GM23338 (cell line): ENCODE results near the gene VDAC1. TPM values are rescaled to one million over a fixed set of nuclear protein-coding genes. Genes with fewer than 3 reads are reported as not detected.

Source experiments
- ATAC-seq: fragments of 200-7000 bp; cut with Tn5 transposase; 3 replicates; pipeline ENCODE4 v1.9.1; 2020
- DNase-seq: peaks from one replicate; pipeline ENCODE4 v3.0.0-alpha.2; 2015; ENCODE audit warnings: low spot score
- H2AFZ ChIP-seq: fragments of 200-600 bp; sonication (generic); 2 replicates; pipeline ENCODE4 v1.8.0; 2016; ENCODE audit warnings: antibody characterized with exemption, mild to moderate bottlenecking, moderate library complexity
- H3F3A ChIP-seq: fragments of 200-600 bp; sonication (generic); replicated peaks from 2 replicates; pipeline ENCODE4 v1.8.0; 2017; ENCODE audit warnings: antibody characterized with exemption, mixed run types, low read depth
- H3K27ac ChIP-seq: fragments of 200-600 bp; sonication (generic); 2 replicates; pipeline ENCODE4 v1.6.1; 2016; ENCODE audit warnings: low read depth
- H3K27me3 ChIP-seq: fragments of 200-600 bp; sonication (generic); 2 replicates; pipeline ENCODE4 v1.8.0; 2016; ENCODE audit warnings: mild to moderate bottlenecking, mixed run types, moderate library complexity; ENCODE audit not compliant: insufficient read depth
- H3K36me3 ChIP-seq: fragments of 200-600 bp; sonication (generic); 2 replicates; pipeline ENCODE4 v1.8.0; 2016; ENCODE audit warnings: mild to moderate bottlenecking; ENCODE audit not compliant: insufficient read depth
- H3K4me1 ChIP-seq: fragments of 200-600 bp; sonication (generic); 2 replicates; pipeline ENCODE4 v1.8.0; 2016; ENCODE audit warnings: mild to moderate bottlenecking, moderate library complexity; ENCODE audit not compliant: insufficient read depth
- H3K4me2 ChIP-seq: fragments of 200-600 bp; sonication (generic); 2 replicates; pipeline ENCODE4 v1.7.1; 2017; ENCODE audit warnings: mixed run types
- H3K4me3 ChIP-seq: fragments of 200-600 bp; sonication (generic); 2 replicates; pipeline ENCODE4 v1.6.1; 2016; ENCODE audit warnings: mixed run types
- H3K79me2 ChIP-seq: fragments of 200-600 bp; sonication (generic); replicated peaks from 2 replicates; pipeline ENCODE4 v1.8.0; 2017; ENCODE audit warnings: mild to moderate bottlenecking; ENCODE audit not compliant: insufficient read depth
- H3K9me2 ChIP-seq: fragments of 200-600 bp; sonication (generic); 2 replicates; pipeline ENCODE4 v1.8.0; 2017; ENCODE audit not compliant: insufficient read depth
- H4K20me1 ChIP-seq: fragments of 200-600 bp; sonication (generic); replicated peaks from 2 replicates; pipeline ENCODE4 v1.8.0; 2017; ENCODE audit warnings: mild to moderate bottlenecking; ENCODE audit not compliant: insufficient read depth
- H3K27ac Mint-ChIP-seq: 2 replicates; pipeline ENCODE4 v1.8.0; 2020; ENCODE audit warnings: inconsistent platforms, mild to moderate bottlenecking, moderate library complexity, mixed read lengths
- H3K27me3 Mint-ChIP-seq: 3 replicates; pipeline ENCODE4 v1.8.0; 2022; ENCODE audit warnings: low read depth, mild to moderate bottlenecking, moderate library complexity, mixed read lengths, inconsistent platforms; ENCODE audit not compliant: insufficient read depth, poor library complexity
- H3K36me3 Mint-ChIP-seq: 3 replicates; pipeline ENCODE4 v1.8.0; 2021; ENCODE audit warnings: low read depth, mild to moderate bottlenecking, inconsistent platforms, moderate library complexity, mixed read lengths
- H3K4me1 Mint-ChIP-seq: 3 replicates; pipeline ENCODE4 v1.8.0; 2020; ENCODE audit warnings: mild to moderate bottlenecking, inconsistent platforms, mixed read lengths
- H3K4me3 Mint-ChIP-seq: 3 replicates; pipeline ENCODE4 v1.8.0; 2021; ENCODE audit warnings: moderate library complexity, mild to moderate bottlenecking, inconsistent platforms, mixed read lengths
- H3K9me3 Mint-ChIP-seq: 3 replicates; pipeline ENCODE4 v1.8.0; 2020; ENCODE audit warnings: moderate library complexity, mild to moderate bottlenecking, inconsistent platforms, mixed read lengths
- CREB1 ChIP-seq: fragments of 250-450 bp; sonication (Bioruptor Pico); IDR thresholded peaks from 2 replicates; pipeline ENCODE4 v1.5.0; 2020; ENCODE audit warnings: low read depth, mild to moderate bottlenecking, moderate library complexity
- CTCF ChIP-seq, 2 experiments: fragments of 200-600 bp in 1 of 2; sonication (generic) in 1 of 2; conservative IDR thresholded peaks; 2 replicates each; pipeline versions ENCODE4 v1.5.1 to v1.6.1; 2016 to 2017; ENCODE audit warnings: antibody characterized with exemption in 2 of 2, low read depth in 2 of 2, mild to moderate bottlenecking in 2 of 2, moderate library complexity in 1 of 2
- ETS1 ChIP-seq: IDR thresholded peaks from 2 replicates; pipeline ENCODE4 v1.6.1; 2016; ENCODE audit warnings: antibody characterized with exemption
- EZH2 ChIP-seq: fragments of 200-600 bp; sonication (generic); IDR thresholded peaks from one replicate; pipeline ENCODE4 v1.8.0; 2017; ENCODE audit warnings: antibody characterized with exemption, mild to moderate bottlenecking, low read depth; ENCODE audit not compliant: unreplicated experiment
- EZH2phosphoT487 ChIP-seq: fragments of 200-600 bp; sonication (generic); IDR thresholded peaks from one replicate; pipeline ENCODE4 v1.8.1; 2018; ENCODE audit warnings: antibody characterized with exemption; ENCODE audit not compliant: unreplicated experiment
- JUNB ChIP-seq: IDR thresholded peaks from one replicate; pipeline ENCODE4 v1.6.1; 2016; ENCODE audit warnings: antibody characterized with exemption; ENCODE audit not compliant: unreplicated experiment
- NANOG ChIP-seq: IDR thresholded peaks from 2 replicates; pipeline ENCODE4 v1.6.1; 2016; ENCODE audit warnings: antibody characterized with exemption, borderline replicate concordance
- POLR2AphosphoS5 ChIP-seq: IDR thresholded peaks from 2 replicates; pipeline ENCODE4 v1.6.1; 2016; ENCODE audit warnings: antibody characterized with exemption, low read depth
- REST ChIP-seq: IDR thresholded peaks from one replicate; pipeline ENCODE4 v1.6.1; 2018; ENCODE audit warnings: antibody characterized with exemption; ENCODE audit not compliant: unreplicated experiment
- STAT1 ChIP-seq: IDR thresholded peaks from one replicate; pipeline ENCODE4 v1.6.1; 2016; ENCODE audit warnings: antibody characterized with exemption; ENCODE audit not compliant: unreplicated experiment
- ZNF114 ChIP-seq: fragments of 250-450 bp; sonication (Bioruptor Pico); IDR thresholded peaks from 2 replicates; pipeline ENCODE4 v1.5.0; 2020; ENCODE audit warnings: mild to moderate bottlenecking, moderate library complexity
- ZNF331 ChIP-seq: fragments of 250-450 bp; sonication (Bioruptor Pico); IDR thresholded peaks from 2 replicates; pipeline ENCODE4 v1.5.0; 2020; ENCODE audit warnings: low read depth, mild to moderate bottlenecking, moderate library complexity
- ZNF462 ChIP-seq: fragments of 250-450 bp; sonication (Bioruptor Pico); IDR thresholded peaks from 2 replicates; pipeline ENCODE4 v1.5.0; 2020; ENCODE audit warnings: mild to moderate bottlenecking, moderate library complexity
- polyA plus RNA-seq: library from polyadenylated mRNA; unstranded; fragments of >200 nt; fragmentation: Nextera tagmentation; extraction: Ambion mirVana; gene quantifications from 2 replicates; pipeline ENCODE4 v1.2.1, GENCODE V29; 2016
- total RNA-seq: library from RNA; depleted of rRNA; stranded (reverse); fragments of >200 nt; shearing (Covaris generic); gene quantifications from 2 replicates; pipeline ENCODE4 v1.2.3, GENCODE V29; 2014

Gene VDAC1
- total and polyA plus RNA-seq, 2 experiments from 2014 or later, result 300 to 329 TPM

GRCh38 chr5:133959643-133960042 is 45.1 kb downstream of the VDAC1 start:
- Histone ChIP-seq H3K27ac (no peak overlapping the region; the same call in 1 of the 2 replicates), H2AFZ (no peak overlapping the region), H3K79me2 (peaks cover 33% of the 10 kb centered on the region), H3K4me1 (no peaks in the 10 kb centered on the region), H3K9me2 (no peaks in the 10 kb centered on the region), H3F3A (no peaks in the 10 kb centered on the region), H4K20me1 (no peaks in the 10 kb centered on the region; the same call in 1 of the 2 replicates), H3K27me3 (no peaks in the 10 kb centered on the region), H3K36me3 (peaks cover 18% of the 10 kb centered on the region), H3K4me2 (no peak overlapping the region), H3K4me3 (no peak overlapping the region)
- no peak for TF ChIP-seq JUNB
- TF ChIP-seq POLR2AphosphoS5, result no peak
- no peak for TF ChIP-seq STAT1
- no peak for TF ChIP-seq ZNF331
- TF ChIP-seq EZH2phosphoT487, result no peak
- TF ChIP-seq CTCF (conservative IDR thresholded peaks at IDR 0.05; ENCODE audit: low read depth in 2 of 2), result no peak
- no peak for TF ChIP-seq REST
- no peak for TF ChIP-seq ZNF462 (CRISPR knock-in tag)
- TF ChIP-seq ETS1, result no peak
- TF ChIP-seq CREB1 (CRISPR knock-in tag), result no peak
- no peak for TF ChIP-seq ZNF114
- no peak for TF ChIP-seq EZH2
- TF ChIP-seq NANOG, result no peak
- Mint-ChIP-seq H3K27ac (no peak overlapping the region), H3K36me3 (peaks cover 15% of the 10 kb centered on the region), H3K4me3 (no peak overlapping the region), H3K27me3 (no peaks in the 10 kb centered on the region), H3K4me1 (peaks cover 1% of the 10 kb centered on the region), H3K9me3 (no peaks in the 10 kb centered on the region)
- DNase-seq, result no peak
- ATAC-seq, result no peak
